Endothelial cell of umbilical vein (primary cell): ENCODE results near the gene GAS7. TPM values are rescaled to one million over a fixed set of nuclear protein-coding genes. Genes with fewer than 3 reads are reported as not detected.
A peak's percentile ranks its signal among the peaks of the same experiment; 100 is the strongest.

ENCODE experiments used
- BruUV-seq: library from RNA; stranded (reverse); fragments of 400-500 nt; replicated peaks from 2 replicates; lab custom pipeline; 2021; lab: Mats Ljungman, UMichigan
- CTCF ChIA-PET: fragments of 300-600, 350-600 bp; sonication (Branson Sonifier 250); formaldehyde crosslinking; loops from one replicate; lab custom pipeline; 2021; ENCODE audit warnings: antibody characterized with exemption, inconsistent platforms; lab: Charles Lee
- POLR2A ChIA-PET: fragments of 300-600, 350-600 bp; sonication (Branson Sonifier 250); formaldehyde crosslinking; loops from one replicate; lab custom pipeline; 2021; ENCODE audit warnings: antibody characterized with exemption, inconsistent platforms; lab: Charles Lee
- DNase-seq: peaks from one replicate; pipeline ENCODE4 v3.0.0-alpha.2; 2011; ENCODE audit warnings: low read depth, low spot score
- FAIRE-seq: peaks from 2 replicates; lab custom pipeline; 2011; peaks lifted over from hg19 to GRCh38; lab: Jason Lieb, UNC
- H2AFZ ChIP-seq: 2 replicates; pipeline ENCODE4 v1.6.0; 2012; ENCODE audit warnings: low read depth, low read length, control low read depth, inconsistent platforms
- H3K27ac ChIP-seq: 2 replicates; pipeline ENCODE4 v1.5.1; 2011; ENCODE audit warnings: low read depth, mild to moderate bottlenecking, control low read depth, low read length, moderate library complexity; ENCODE audit not compliant: insufficient read depth
- H3K27me3 ChIP-seq, 2 experiments: 2 replicates each; pipeline versions ENCODE4 v1.6.0 to v1.6.1; 2011; ENCODE audit warnings: low read length in 2 of 2, mixed read lengths in 1 of 2; ENCODE audit not compliant: control insufficient read depth in 2 of 2, insufficient read depth in 2 of 2
- H3K36me3 ChIP-seq, 2 experiments: 2 replicates in 1 of 2; 3 replicates in 1 of 2; pipeline ENCODE4 v1.5.1; 2011; ENCODE audit warnings: low read length in 2 of 2, mild to moderate bottlenecking in 1 of 2, moderate library complexity in 1 of 2; ENCODE audit not compliant: control insufficient read depth in 2 of 2, insufficient read depth in 2 of 2; ENCODE audit errors: extremely low read depth in 1 of 2
- H3K4me1 ChIP-seq: 3 replicates; pipeline ENCODE4 v1.5.1; 2011; ENCODE audit warnings: mild to moderate bottlenecking, low read length; ENCODE audit not compliant: control insufficient read depth, insufficient read depth; ENCODE audit errors: extremely low read depth
- H3K4me2 ChIP-seq: 2 replicates; pipeline ENCODE4 v1.6.1; 2011; ENCODE audit warnings: low read length, control low read depth, mixed read lengths; ENCODE audit not compliant: insufficient read depth
- H3K4me3 ChIP-seq, 3 experiments: fragments of 200-600 bp in 1 of 3; sonication (generic), shearing (Covaris generic) in 1 of 3; replicated peaks in 1 of 3; 2 replicates each; pipeline ENCODE4 v1.5.1; 2011 to 2016; ENCODE audit warnings: control low read depth in 3 of 3, low read length in 3 of 3, mild to moderate bottlenecking in 2 of 3, inconsistent platforms in 1 of 3, low read depth in 1 of 3, moderate library complexity in 1 of 3; ENCODE audit not compliant: insufficient read depth in 1 of 3
- H3K79me2 ChIP-seq: 2 replicates; pipeline ENCODE4 v1.6.0; 2012; ENCODE audit warnings: low read length, inconsistent platforms; ENCODE audit not compliant: control insufficient read depth, insufficient read depth
- H3K9ac ChIP-seq: replicated peaks from 2 replicates; pipeline ENCODE3; 2011; ENCODE audit warnings: low read length, control low read depth; ENCODE audit not compliant: insufficient read depth; ENCODE audit errors: extremely low read depth
- H3K9me1 ChIP-seq: replicated peaks from 3 replicates; pipeline ENCODE4 v1.6.0; 2011; ENCODE audit warnings: mild to moderate bottlenecking, low read length; ENCODE audit not compliant: control insufficient read depth, insufficient read depth; ENCODE audit errors: extremely low read depth
- H3K9me3 ChIP-seq: replicated peaks from 2 replicates; pipeline ENCODE4 v1.5.1; 2012; ENCODE audit warnings: low read length, inconsistent platforms; ENCODE audit not compliant: control insufficient read depth, insufficient read depth
- H4K20me1 ChIP-seq: replicated peaks from 2 replicates; pipeline ENCODE3; 2011; ENCODE audit warnings: mild to moderate bottlenecking, low read length; ENCODE audit not compliant: control insufficient read depth, insufficient read depth; ENCODE audit errors: extremely low read depth
- CTCF ChIP-seq, 2 donors: IDR thresholded peaks; 1 replicate in 1 of 2; 2 replicates in 1 of 2; pipeline ENCODE4 v1.5.1; 2011; ENCODE audit warnings: low read length in 2 of 2, mild to moderate bottlenecking in 2 of 2, moderate library complexity in 2 of 2, control low read depth in 1 of 2, inconsistent platforms in 1 of 2, low read depth in 1 of 2; ENCODE audit not compliant: insufficient read depth in 1 of 2; ENCODE audit errors: extremely low read depth in 1 of 2
- EZH2 ChIP-seq: IDR thresholded peaks from 2 replicates; pipeline ENCODE4 v1.6.1; 2012; ENCODE audit warnings: borderline replicate concordance, low read depth, mild to moderate bottlenecking, moderate library complexity, low read length, inconsistent platforms; ENCODE audit not compliant: severe bottlenecking
- FOS ChIP-seq: IDR thresholded peaks from 2 replicates; pipeline ENCODE4 v1.6.1; 2011; ENCODE audit warnings: mild to moderate bottlenecking, low read length, moderate library complexity, borderline replicate concordance; ENCODE audit not compliant: insufficient read depth
- JUN ChIP-seq: IDR thresholded peaks from 2 replicates; pipeline ENCODE4 v1.6.1; 2011; ENCODE audit warnings: borderline replicate concordance, low read depth; ENCODE audit not compliant: insufficient read length, insufficient read depth
- MAX ChIP-seq: IDR thresholded peaks from 2 replicates; pipeline ENCODE4 v1.6.1; 2011; ENCODE audit not compliant: insufficient read depth, insufficient read length
- MYC ChIP-seq: IDR thresholded peaks from one replicate; pipeline ENCODE4 v1.6.1; 2011; ENCODE audit warnings: mild to moderate bottlenecking, low read depth, low read length
- POLR2A ChIP-seq: IDR thresholded peaks from 2 replicates; pipeline ENCODE4 v1.6.1; 2012; ENCODE audit warnings: low read depth, mild to moderate bottlenecking, control low read depth, low read length
- POLR2AphosphoS5 ChIP-seq: IDR thresholded peaks from 2 replicates; pipeline ENCODE4 v1.6.1; 2012; ENCODE audit warnings: low read depth, mild to moderate bottlenecking, control low read depth, low read length, moderate library complexity; ENCODE audit not compliant: insufficient read depth
- dilution Hi-C: fragments of 300-500 bp; cut with MboI; formaldehyde crosslinking; loops from one replicate; pipeline ENCODE4 v1.15.0; 2019; ENCODE audit warnings: low sequenced_read_pairs; ENCODE audit not compliant: extremely low pct_ligation_motif_present
- intact Hi-C: fragments of 100-400 bp; cut with micrococcal nuclease; formaldehyde crosslinking; loops from one replicate; pipeline ENCODE4 v1.10.0; 2022
- polyA plus RNA-seq, 4 experiments: library from polyadenylated mRNA; depleted of rRNA in 3 of 4; stranded (reverse) in 3 of 4; unstranded in 1 of 4; fragments of >200 nt; gene quantifications; 2 replicates each; pipeline versions ENCODE4 v1.2.1 to v1.2.3, GENCODE V29; 2011 to 2012; ENCODE audit warnings: missing spikeins in 1 of 4
- total RNA-seq: library from RNA; stranded (reverse); gene quantifications from 2 replicates; pipeline ENCODE4 v1.2.3, GENCODE V29; 2021

The GAS7 gene
- total and polyA plus RNA-seq, 2 donors (not counting 3 experiments of a cell fraction or from before 2014, with no cell fraction given) = not detected

- no peaks in the 10 kb centered on the region for H3K79me2 ChIP-seq
- H3K4me3 ChIP-seq = no peak overlapping the region
- BruUV-seq = no TSS peak
- dilution Hi-C loops (no loop called here), intact Hi-C loops (no loop called here)
- H3K27ac ChIP-seq = no peak overlapping the region
- H3K9me1 ChIP-seq = no peaks in the 10 kb centered on the region
- no peaks in the 10 kb centered on the region for H4K20me1 ChIP-seq
- H3K27me3 ChIP-seq = no peaks in the 10 kb centered on the region
- no peaks in the 10 kb centered on the region for H3K4me1 ChIP-seq
- no peak for FAIRE-seq
- DNase-seq = no peak
- no peak overlapping the region for H3K9ac ChIP-seq
- H3K9me3 ChIP-seq = peaks cover 2% of the 10 kb centered on the region
- no peak overlapping the region for H3K4me2 ChIP-seq
- ChIA-PET CTCF (no interaction called here), POLR2A (no interaction called here)
- TF ChIP-seq POLR2A = no peak
- TF ChIP-seq JUN = no peak
- peak in 1 of 2 donors; percentile 9 for TF ChIP-seq CTCF (IDR thresholded peaks at IDR 0.05; ENCODE audit: extremely low read depth in 1 of 2, insufficient read depth in 1 of 2, low read depth in 1 of 2, low read length in 2 of 2)
- TF ChIP-seq POLR2AphosphoS5 = no peak
- TF ChIP-seq EZH2 = no peak
- no peak for TF ChIP-seq MAX
- no peak for TF ChIP-seq FOS
- no peak for TF ChIP-seq MYC
- no peak overlapping the region for H2AFZ ChIP-seq
- H3K36me3 ChIP-seq = no peaks in the 10 kb centered on the region
Observed at GRCh38 chr17:10226930-10227695, 28.7 kb upstream of the GAS7 start.
